OCI-LY7 (cell line): ENCODE results near the gene C14orf132. TPM values are rescaled to one million over a fixed set of nuclear protein-coding genes. Genes with fewer than 3 reads are reported as not detected.

Experiments used
- BruUV-seq: library from RNA; stranded (reverse); fragments of 400-500 nt; replicated peaks from 2 replicates; lab custom pipeline; 2021; lab: Mats Ljungman, UMichigan
- CTCF ChIA-PET: fragments of 300-600 bp; sonication (Branson Sonifier 250); formaldehyde crosslinking; loops from one replicate; lab custom pipeline; 2022; ENCODE audit warnings: antibody characterized with exemption; ENCODE audit not compliant: unreplicated experiment; lab: Charles Lee
- POLR2A ChIA-PET: fragments of 300-600 bp; sonication (Branson Sonifier 250); formaldehyde crosslinking; loops from one replicate; lab custom pipeline; 2022; ENCODE audit warnings: antibody characterized with exemption; lab: Charles Lee
- DNase-seq: peaks from one replicate; pipeline ENCODE4 v3.0.0-alpha.2; 2015; ENCODE audit warnings: low spot score
- H2AFZ ChIP-seq: fragments of 200-600 bp; sonication (generic), shearing (Covaris generic); 2 replicates; pipeline ENCODE4 v1.6.1; 2014; ENCODE audit warnings: mild to moderate bottlenecking, antibody characterized with exemption, low read length, moderate library complexity
- H3K27ac ChIP-seq: fragments of 200-600 bp; sonication (generic); 2 replicates; pipeline ENCODE4 v1.5.1; 2014; ENCODE audit warnings: mixed run types, low read depth, mild to moderate bottlenecking, moderate library complexity, low read length, inconsistent platforms; ENCODE audit not compliant: poor library complexity, severe bottlenecking
- H3K36me3 ChIP-seq: fragments of 200-600 bp; sonication (generic); 2 replicates; pipeline ENCODE4 v1.6.1; 2014; ENCODE audit warnings: mild to moderate bottlenecking, antibody characterized with exemption, low read length, moderate library complexity, mixed read lengths; ENCODE audit not compliant: insufficient read depth
- H3K4me1 ChIP-seq: fragments of 200-600 bp; sonication (generic); 2 replicates; pipeline ENCODE4 v1.5.1; 2014; ENCODE audit warnings: mild to moderate bottlenecking, low read length; ENCODE audit not compliant: insufficient read depth, poor library complexity, severe bottlenecking
- H3K4me2 ChIP-seq: fragments of 200-600 bp; sonication (generic); 2 replicates; pipeline ENCODE4 v1.6.1; 2014; ENCODE audit warnings: mild to moderate bottlenecking, low read length
- H3K4me3 ChIP-seq: fragments of 200-600 bp; sonication (generic); 2 replicates; pipeline ENCODE4 v1.5.1; 2014; ENCODE audit warnings: mild to moderate bottlenecking, low read depth, low read length; ENCODE audit not compliant: poor library complexity, severe bottlenecking
- H3K79me2 ChIP-seq: fragments of 200-600 bp; sonication (generic); 2 replicates; pipeline ENCODE4 v1.6.1; 2016; ENCODE audit warnings: low read depth, mild to moderate bottlenecking, low read length, moderate library complexity, mixed read lengths; ENCODE audit not compliant: insufficient read depth
- H3K9me2 ChIP-seq: fragments of 200-600 bp; sonication (generic); 2 replicates; pipeline ENCODE4 v1.6.1; 2016; ENCODE audit warnings: mild to moderate bottlenecking, low read length, mixed read lengths; ENCODE audit not compliant: insufficient read depth
- H3K9me3 ChIP-seq: fragments of 200-600 bp; sonication (generic); 2 replicates; pipeline ENCODE4 v1.6.1; 2014; ENCODE audit warnings: mild to moderate bottlenecking, mixed run types, low read length, mixed read lengths
- H4K20me1 ChIP-seq: fragments of 200-600 bp; sonication (generic); 2 replicates; pipeline ENCODE4 v1.6.1; 2014; ENCODE audit warnings: mild to moderate bottlenecking, antibody characterized with exemption, low read length, moderate library complexity, mixed read lengths; ENCODE audit not compliant: insufficient read depth
- CTCF ChIP-seq: fragments of 200-600 bp; sonication (generic); conservative IDR thresholded peaks from 2 replicates; pipeline ENCODE4 v1.5.1; 2014; ENCODE audit warnings: mild to moderate bottlenecking, antibody characterized with exemption, low read length, moderate library complexity, mixed read lengths
- EZH2phosphoT487 ChIP-seq: fragments of 200-600 bp; sonication (generic); IDR thresholded peaks from 2 replicates; pipeline ENCODE4 v1.6.1; 2018; ENCODE audit warnings: low read depth, borderline replicate concordance, mild to moderate bottlenecking, mixed run types, antibody characterized with exemption, low read length, moderate library complexity, mixed read lengths
- intact Hi-C: fragments of 100-400 bp; cut with micrococcal nuclease; formaldehyde crosslinking; loops from one replicate; pipeline ENCODE4 v1.10.0; 2022; ENCODE audit not compliant: unreplicated experiment
- total RNA-seq, 2 experiments: library from RNA; depleted of rRNA in 1 of 2; stranded (reverse); fragments of >200 nt in 1 of 2; shearing (Covaris generic) in 1 of 2; gene quantifications; 2 replicates each; pipeline ENCODE4 v1.2.3, GENCODE V29; 2014 to 2022

Gene C14orf132
- total RNA-seq, 2 experiments from 2014 or later, result 0.27 TPM; not detected in 1

GRCh38 chr14:96120941-96121340 is 81.8 kb downstream of the C14orf132 start:
- no peaks in the 10 kb centered on the region for H3K36me3 ChIP-seq
- no peak overlapping the region for H3K4me3 ChIP-seq
- no peak for TF ChIP-seq EZH2phosphoT487
- TF ChIP-seq CTCF, result no peak
- no peaks in the 10 kb centered on the region for H3K9me3 ChIP-seq
- H3K27ac ChIP-seq, result no peak overlapping the region
- no peaks in the 10 kb centered on the region for H3K9me2 ChIP-seq
- H3K79me2 ChIP-seq, result no peaks in the 10 kb centered on the region
- H3K4me2 ChIP-seq, result no peak overlapping the region
- H2AFZ ChIP-seq, result no peak overlapping the region
- no peaks in the 10 kb centered on the region for H3K4me1 ChIP-seq
- no peaks in the 10 kb centered on the region for H4K20me1 ChIP-seq
- ChIA-PET POLR2A (no interaction called here), CTCF (no interaction called here)
- BruUV-seq, result no TSS peak
- DNase-seq, result no peak
- intact Hi-C loops, result no loop called here

GRCh38 chr14:96121660-96122395 is 82.7 kb downstream of the C14orf132 start:
- Histone ChIP-seq H3K9me3 (no peaks in the 10 kb centered on the region), H4K20me1 (no peaks in the 10 kb centered on the region), H3K4me2 (no peak overlapping the region), H3K79me2 (no peaks in the 10 kb centered on the region), H3K27ac (no peak overlapping the region), H3K4me3 (no peak overlapping the region), H3K4me1 (no peaks in the 10 kb centered on the region), H3K9me2 (no peaks in the 10 kb centered on the region), H2AFZ (no peak overlapping the region), H3K36me3 (no peaks in the 10 kb centered on the region)
- TF ChIP-seq CTCF, result no peak
- POLR2A ChIA-PET, result no interaction called here
- no TSS peak for BruUV-seq
- no peak for DNase-seq
- CTCF ChIA-PET, result no interaction called here
- intact Hi-C loops, result no loop called here

- H3K4me2 ChIP-seq, result no peak overlapping the region
- ChIA-PET CTCF (no interaction called here), POLR2A (no interaction called here)
- no peak overlapping the region for H3K27ac ChIP-seq
- no peak for TF ChIP-seq CTCF
- no peak for TF ChIP-seq EZH2phosphoT487
- no peaks in the 10 kb centered on the region for H3K79me2 ChIP-seq
- no peaks in the 10 kb centered on the region for H4K20me1 ChIP-seq
- H3K4me1 ChIP-seq, result no peaks in the 10 kb centered on the region
- no peak for DNase-seq
- H2AFZ ChIP-seq, result no peak overlapping the region
- H3K36me3 ChIP-seq, result no peaks in the 10 kb centered on the region
- intact Hi-C loops, result no loop called here
- no peak overlapping the region for H3K4me3 ChIP-seq
- H3K9me3 ChIP-seq, result no peaks in the 10 kb centered on the region
- no TSS peak for BruUV-seq
- H3K9me2 ChIP-seq, result no peaks in the 10 kb centered on the region
Measured at GRCh38 chr14:96122496-96122895, 83.3 kb downstream of the C14orf132 start.
